GM12801 (cell line): ENCODE data around the gene PODNL1.

Experiments
- CTCF ChIP-seq: IDR thresholded peaks from one replicate; pipeline ENCODE4 v1.5.1; 2011; ENCODE audit warnings: control low read depth; ENCODE audit not compliant: insufficient read length; ENCODE audit errors: extremely low read depth

Gene PODNL1

DNA sequence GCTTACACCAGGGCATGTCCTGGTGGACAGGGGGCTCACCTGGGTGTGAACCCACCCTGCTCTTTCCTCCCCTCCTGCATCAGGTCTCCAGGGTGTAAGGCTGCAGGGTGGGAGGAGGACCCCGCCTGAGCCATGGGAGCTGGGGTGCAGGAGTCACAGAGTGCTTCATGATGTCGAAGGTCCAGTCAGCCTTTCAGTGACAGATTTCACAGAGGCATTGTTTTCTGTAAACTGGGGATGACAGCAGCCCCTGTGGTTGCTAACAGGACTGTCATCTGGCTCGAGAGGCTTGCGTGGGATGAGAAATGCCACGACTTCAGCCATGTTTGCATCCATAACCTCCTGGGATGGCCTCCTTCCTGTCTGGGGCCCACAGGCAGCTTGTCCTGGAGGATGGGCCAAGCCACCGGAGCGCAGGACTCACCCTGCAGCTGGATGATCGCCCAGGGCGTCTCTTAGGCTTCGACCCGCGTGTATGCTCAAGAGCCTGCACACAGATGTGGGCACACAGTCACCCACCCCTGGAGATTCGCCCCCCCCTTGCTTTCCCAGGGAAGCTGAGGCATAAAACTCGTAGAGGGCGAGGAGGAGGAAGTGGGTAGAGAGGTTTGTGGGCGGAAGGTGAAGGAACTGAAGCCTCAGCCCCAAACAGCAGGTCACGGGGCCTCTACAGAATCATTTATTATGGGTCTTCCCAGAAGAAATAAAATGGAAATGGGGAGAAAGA is 56.4 kb downstream of the PODNL1 start:
- TF ChIP-seq CTCF, result no peak

- no peak for TF ChIP-seq CTCF
Observed at GRCh38 chr19:13881251-13881691, 56.9 kb downstream of the PODNL1 start.
